Ovary (tissue), 9 donors: Measurements from ENCODE around the gene ACP5. TPM values are rescaled to one million over a fixed set of nuclear protein-coding genes. Genes with fewer than 3 reads are reported as not detected.
A peak's percentile ranks its signal among the peaks of the same experiment; 100 is the strongest.

Source experiments
- DNase-seq, 5 donors: peaks; one replicate each; pipeline ENCODE4 v3.0.0-alpha.2; 2019 to 2020
- H3K27ac ChIP-seq, 2 donors: fragments of 200-600 bp; one replicate each; pipeline versions ENCODE4 v1.5.1 to v1.8.0; 2019 to 2022
- H3K27me3 ChIP-seq: fragments of 200-600 bp; one replicate; pipeline ENCODE4 v1.8.0; 2022
- H3K36me3 ChIP-seq: fragments of 200-600 bp; sonication (generic); one replicate; pipeline ENCODE4 v1.5.1; 2019
- H3K4me1 ChIP-seq: one replicate; pipeline ENCODE4 v1.8.1; 2013; ENCODE audit warnings: mild to moderate bottlenecking, moderate library complexity; ENCODE audit not compliant: insufficient read depth
- H3K4me3 ChIP-seq: fragments of 200-600 bp; sonication (generic); one replicate; pipeline ENCODE4 v1.5.1; 2017
- H3K9me3 ChIP-seq, 2 donors: fragments of 200-600 bp in 1 of 2; sonication (generic) in 1 of 2; one replicate each; pipeline versions ENCODE4 v1.5.1 to v1.8.1; 2013 to 2019; ENCODE audit warnings: mild to moderate bottlenecking in 1 of 2, moderate library complexity in 1 of 2
- CTCF ChIP-seq, 3 donors: fragments of 450-650 bp in 2 of 3; fragments of 200-600 bp in 1 of 3; IDR thresholded peaks; one replicate each; pipeline versions ENCODE4 v1.5.1 to v1.8.0; 2016 to 2022; ENCODE audit warnings: antibody characterized with exemption in 3 of 3, mild to moderate bottlenecking in 1 of 3
- EP300 ChIP-seq: sonication (generic); formaldehyde crosslinking; IDR thresholded peaks from one replicate; pipeline ENCODE4 v1.6.1; 2017; ENCODE audit warnings: antibody characterized with exemption
- POLR2A ChIP-seq: fragments of 450-650 bp; IDR thresholded peaks from one replicate; pipeline ENCODE4 v1.6.1; 2017; ENCODE audit warnings: antibody characterized with exemption, mild to moderate bottlenecking, moderate library complexity
- WGBS, 3 donors: extraction: QIAGEN DNeasy Blood & Tissue Kit in 1 of 3; methylation state at CpG; one replicate each; pipeline versions ENCODE4 v1.1.5 to v1.1.7; 2013 to 2017; 5-methylcytosine and 5-hydroxymethylcytosine counted together
- intact Hi-C, 4 donors: fragments of 100-400 bp; cut with DNase I; formaldehyde crosslinking; loops; one replicate each; pipeline versions ENCODE4 v1.11.0 to v1.15.1; 2022 to 2023
- polyA plus RNA-seq, 2 donors: library from polyadenylated mRNA; stranded (reverse); fragments of 200-250 nt in 1 of 2; fragments of 350-450 nt in 1 of 2; fragmentation: Illumina TruSeq in 1 of 2; extraction: RNeasy Lipid Tissue Mini Kit (QIAGEN cat#74804) in 1 of 2; gene quantifications; one replicate each; pipeline ENCODE4 v1.2.3, GENCODE V29; 2013 to 2014
- total RNA-seq, 7 donors: library from RNA; depleted of rRNA in 2 of 7; stranded (reverse); fragments of >200 nt in 2 of 7; fragmentation: NEBNext Ultra II Directional in 3 of 7; extraction: Animal tissue kit (Norgen Biotek cat#: 25700) in 3 of 7; gene quantifications; one replicate each; pipeline versions ENCODE4 v1.1.0 to v1.2.4, GENCODE V29; 2016 to 2023
- donor health status: DM: no; HTN: no; CAD: no; lungs with moderate emphysema.
- donor health status: DM: no; HTN: no; CAD: no.
- donor health status: Bipolar disorder and iron deficiency.
- donor health status: DM: yes; HTN: yes; CAD: no.
- donor health status: DM: no; HTN: no; CAD: no.
- donor health status: DM: yes; HTN: yes; CAD: no.

Gene ACP5
- total and polyA plus RNA-seq, 9 donors = 7.9 to 66.9 (median 17.9) TPM

GRCh38 chr19:11550265-11550664 lies 27.2 kb downstream of the ACP5 start:
- H3K4me1 ChIP-seq = no peaks in the 10 kb centered on the region
- H3K4me3 ChIP-seq = no peak overlapping the region
- no peaks in the 10 kb centered on the region for H3K27me3 ChIP-seq
- H3K9me3 ChIP-seq = no peaks in the 10 kb centered on the region
- no peak overlapping the region for H3K27ac ChIP-seq
- H3K36me3 ChIP-seq = no peaks in the 10 kb centered on the region
- WGBS, 3 donors = 89 to 93% (median 90%) methylated on average over 8 of the region's 8 CpGs
- TF ChIP-seq CTCF (IDR thresholded peaks at IDR 0.05) (no peak), EP300 (no peak), POLR2A (no peak)
- DNase-seq = no peak
- intact Hi-C loops = no loop called here

- no peak for TF ChIP-seq POLR2A
- TF ChIP-seq CTCF (IDR thresholded peaks at IDR 0.05) = no peak
- no peak for TF ChIP-seq EP300
- peak in 1 of 5 donors; percentile 33 for DNase-seq
- no peaks in the 10 kb centered on the region for H3K27me3 ChIP-seq
- 88 to 92% (median 92%) methylated on average over 17 to 24 of the region's 24 CpGs for WGBS, 3 donors
- intact Hi-C loops = no loop called here
- no peaks in the 10 kb centered on the region for H3K4me1 ChIP-seq
- no peak overlapping the region for H3K27ac ChIP-seq
- H3K9me3 ChIP-seq = no peaks in the 10 kb centered on the region
- H3K36me3 ChIP-seq = no peaks in the 10 kb centered on the region
- H3K4me3 ChIP-seq = no peak overlapping the region
Observed at GRCh38 chr19:11549386-11549953, 28.0 kb downstream of the ACP5 start.

GRCh38 chr19:11547929-11548700 lies 29.3 kb downstream of the ACP5 start:
- 69 to 81% (median 74%) methylated on average over 14 of the region's 14 CpGs for whole genome bisulfite sequencing, 3 donors
- Histone ChIP-seq H3K4me1 (no peaks in the 10 kb centered on the region), H3K27ac (no peak overlapping the region), H3K9me3 (no peaks in the 10 kb centered on the region), H3K36me3 (no peaks in the 10 kb centered on the region), H3K4me3 (no peak overlapping the region), H3K27me3 (no peaks in the 10 kb centered on the region)
- DNase-seq = peak in 2 of 5 donors; percentile 18 to 26
- no peak for TF ChIP-seq POLR2A
- intact Hi-C loops = no loop called here

- no peak for TF ChIP-seq POLR2A
- no peak for TF ChIP-seq EP300
- no peak for TF ChIP-seq CTCF (IDR thresholded peaks at IDR 0.05)
- Histone ChIP-seq H3K36me3 (no peaks in the 10 kb centered on the region), H3K4me1 (peaks cover 4% of the 10 kb centered on the region), H3K9me3 (no peaks in the 10 kb centered on the region), H3K27ac (no peak overlapping the region), H3K27me3 (no peaks in the 10 kb centered on the region), H3K4me3 (no peak overlapping the region)
- 75 to 84% (median 80%) methylated on average over 3 of the region's 3 CpGs for WGBS, 3 donors
- intact Hi-C loops = no loop called here
- DNase-seq = no peak
Observed at GRCh38 chr19:11541238-11541637, 36.2 kb downstream of the ACP5 start.

GRCh38 chr19:11540645-11541044 lies 36.8 kb downstream of the ACP5 start:
- TF ChIP-seq EP300 = no peak
- 79 to 91% (median 88%) methylated on average over 5 of the region's 5 CpGs for WGBS, 3 donors
- Histone ChIP-seq H3K27ac (peak overlapping the region; percentile 40 to 76), H3K4me3 (peak overlapping the region; percentile 57), H3K36me3 (no peaks in the 10 kb centered on the region), H3K27me3 (no peaks in the 10 kb centered on the region), H3K4me1 (peaks cover 4% of the 10 kb centered on the region), H3K9me3 (no peaks in the 10 kb centered on the region)
- intact Hi-C loops = no loop called here
- peak in 4 of 5 donors; percentile 28 to 48 (median 38) for DNase-seq
